Effector memory CD4-positive, alpha-beta T cell (primary cell): ENCODE results near the gene SMIM35.

ENCODE experiments used
- DNase-seq, 3 donors: peaks; one replicate each; pipeline ENCODE4 v3.0.0-alpha.2; 2020
- H3K27ac ChIP-seq: 2 replicates; pipeline ENCODE4 v1.7.0; 2013; ENCODE audit warnings: mild to moderate bottlenecking, low read length, moderate library complexity; ENCODE audit not compliant: insufficient read depth, poor library complexity, severe bottlenecking
- H3K27me3 ChIP-seq: replicated peaks from 2 replicates; pipeline ENCODE4 v1.7.0; 2013; ENCODE audit warnings: mild to moderate bottlenecking, low read length; ENCODE audit not compliant: insufficient read depth, control insufficient read depth, poor library complexity, severe bottlenecking
- H3K36me3 ChIP-seq: 2 replicates; pipeline ENCODE4 v1.7.0; 2013; ENCODE audit warnings: mild to moderate bottlenecking, low read length, moderate library complexity; ENCODE audit not compliant: control insufficient read depth, insufficient read depth
- H3K4me1 ChIP-seq: 2 replicates; pipeline ENCODE4 v1.7.0; 2013; ENCODE audit warnings: low read length, mild to moderate bottlenecking; ENCODE audit not compliant: control insufficient read depth, insufficient read depth, poor library complexity, severe bottlenecking
- H3K4me3 ChIP-seq: 2 replicates; pipeline ENCODE4 v1.7.0; 2013; ENCODE audit warnings: low read length, low read depth, mild to moderate bottlenecking; ENCODE audit not compliant: insufficient read depth, poor library complexity, severe bottlenecking
- H3K9me3 ChIP-seq: 2 replicates; pipeline ENCODE4 v1.7.0; 2013; ENCODE audit warnings: mild to moderate bottlenecking, low read length, moderate library complexity; ENCODE audit not compliant: control insufficient read depth

The SMIM35 gene

GRCh38 chr11:118095967-118096367 is 9.2 kb upstream of the SMIM35 start:
- H3K27ac ChIP-seq = no peak overlapping the region
- no peak overlapping the region for H3K4me3 ChIP-seq
- H3K4me1 ChIP-seq = no peaks in the 10 kb centered on the region
- no peak for DNase-seq
- H3K9me3 ChIP-seq = no peaks in the 10 kb centered on the region
- no peaks in the 10 kb centered on the region for H3K27me3 ChIP-seq
- H3K36me3 ChIP-seq = no peaks in the 10 kb centered on the region

GRCh38 chr11:118095493-118095892 is 8.7 kb upstream of the SMIM35 start:
- DNase-seq = no peak
- H3K36me3 ChIP-seq = no peaks in the 10 kb centered on the region
- no peak overlapping the region for H3K4me3 ChIP-seq
- H3K27me3 ChIP-seq = no peaks in the 10 kb centered on the region
- H3K4me1 ChIP-seq = no peaks in the 10 kb centered on the region
- H3K27ac ChIP-seq = no peak overlapping the region
- no peaks in the 10 kb centered on the region for H3K9me3 ChIP-seq

- H3K36me3 ChIP-seq = no peaks in the 10 kb centered on the region
- H3K4me3 ChIP-seq = no peak overlapping the region
- H3K9me3 ChIP-seq = peaks cover 4% of the 10 kb centered on the region
- H3K27me3 ChIP-seq = no peaks in the 10 kb centered on the region
- no peak for DNase-seq
- H3K4me1 ChIP-seq = no peaks in the 10 kb centered on the region
- H3K27ac ChIP-seq = no peak overlapping the region
These were observed 6.3 kb upstream of the SMIM35 start for GRCh38 chr11:118092907-118093571.

- Histone ChIP-seq H3K4me1 (no peaks in the 10 kb centered on the region), H3K27ac (no peak overlapping the region), H3K4me3 (no peak overlapping the region), H3K27me3 (no peaks in the 10 kb centered on the region), H3K9me3 (peaks cover 13% of the 10 kb centered on the region), H3K36me3 (no peaks in the 10 kb centered on the region)
- no peak for DNase-seq
These were observed 4.9 kb upstream of the SMIM35 start for GRCh38 chr11:118091690-118092089.

GRCh38 chr11:118090545-118091162 is 3.9 kb upstream of the SMIM35 start:
- Histone ChIP-seq H3K27me3 (no peaks in the 10 kb centered on the region), H3K4me1 (no peaks in the 10 kb centered on the region), H3K27ac (no peak overlapping the region), H3K36me3 (no peaks in the 10 kb centered on the region), H3K9me3 (peaks cover 13% of the 10 kb centered on the region), H3K4me3 (no peak overlapping the region)
- DNase-seq = no peak

- H3K4me3 ChIP-seq = no peak overlapping the region
- H3K9me3 ChIP-seq = peaks cover 13% of the 10 kb centered on the region
- no peaks in the 10 kb centered on the region for H3K27me3 ChIP-seq
- no peak for DNase-seq
- H3K36me3 ChIP-seq = no peaks in the 10 kb centered on the region
- H3K27ac ChIP-seq = no peak overlapping the region
- H3K4me1 ChIP-seq = no peaks in the 10 kb centered on the region
These were observed 1.8 kb upstream of the SMIM35 start for GRCh38 chr11:118088531-118088930.

GRCh38 chr11:118087931-118088330 is 1.2 kb upstream of the SMIM35 start:
- Histone ChIP-seq H3K4me1 (no peaks in the 10 kb centered on the region), H3K27ac (no peak overlapping the region), H3K27me3 (no peaks in the 10 kb centered on the region), H3K4me3 (no peak overlapping the region), H3K36me3 (no peaks in the 10 kb centered on the region), H3K9me3 (peaks cover 13% of the 10 kb centered on the region)
- DNase-seq = no peak

GRCh38 chr11:118084656-118085055 is 2.1 kb downstream of the SMIM35 start:
- H3K9me3 ChIP-seq = peaks cover 13% of the 10 kb centered on the region
- H3K36me3 ChIP-seq = no peaks in the 10 kb centered on the region
- no peaks in the 10 kb centered on the region for H3K27me3 ChIP-seq
- no peaks in the 10 kb centered on the region for H3K4me1 ChIP-seq
- no peak for DNase-seq
- H3K4me3 ChIP-seq = no peak overlapping the region
- H3K27ac ChIP-seq = no peak overlapping the region

- H3K27ac ChIP-seq = no peak overlapping the region
These were observed 2.5 kb downstream of the SMIM35 start for GRCh38 chr11:118084247-118084646.

GRCh38 chr11:118082880-118083552 is 3.7 kb downstream of the SMIM35 start:
- Histone ChIP-seq H3K27me3 (no peaks in the 10 kb centered on the region), H3K27ac (no peak overlapping the region), H3K36me3 (no peaks in the 10 kb centered on the region), H3K4me3 (no peak overlapping the region), H3K9me3 (peaks cover 9% of the 10 kb centered on the region), H3K4me1 (no peaks in the 10 kb centered on the region)
- no peak for DNase-seq

More at GRCh38 chr11:118084247-118084646, 2.5 kb downstream of the SMIM35 start:
- Histone ChIP-seq H3K9me3 (peaks cover 13% of the 10 kb centered on the region), H3K4me3 (no peak overlapping the region), H3K4me1 (no peaks in the 10 kb centered on the region), H3K36me3 (no peaks in the 10 kb centered on the region), H3K27me3 (no peaks in the 10 kb centered on the region)
- DNase-seq = no peak
